ENCODE results near the gene LPCAT3.
"Not testable (repeated sequence)": the region's sequence is repeated elsewhere in the genome, so short reads cannot be mapped to it uniquely, and the experiment has no call there.

Gene LPCAT3

DNA sequence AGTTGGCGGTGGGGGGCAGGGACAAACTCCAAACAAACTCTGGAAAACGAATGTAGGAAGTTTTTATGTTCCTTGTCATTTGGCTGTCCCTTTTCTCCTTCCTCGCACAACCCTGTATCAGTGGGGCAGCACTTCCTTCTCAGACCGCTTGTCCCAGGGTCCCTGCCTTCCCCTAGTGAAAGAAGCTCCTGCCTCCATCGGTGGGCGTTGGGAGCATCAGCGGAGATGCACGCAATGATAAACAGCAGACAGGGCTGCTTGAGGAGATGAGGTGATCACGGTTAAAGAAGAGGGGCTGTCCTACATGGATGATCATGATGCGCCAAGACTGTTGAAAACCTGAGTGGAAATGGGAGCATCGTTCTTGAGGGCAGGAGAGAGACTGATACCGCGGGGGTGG lies 42.9 kb upstream of the LPCAT3 start:
- TF ChIP-seq, protein P1, sequence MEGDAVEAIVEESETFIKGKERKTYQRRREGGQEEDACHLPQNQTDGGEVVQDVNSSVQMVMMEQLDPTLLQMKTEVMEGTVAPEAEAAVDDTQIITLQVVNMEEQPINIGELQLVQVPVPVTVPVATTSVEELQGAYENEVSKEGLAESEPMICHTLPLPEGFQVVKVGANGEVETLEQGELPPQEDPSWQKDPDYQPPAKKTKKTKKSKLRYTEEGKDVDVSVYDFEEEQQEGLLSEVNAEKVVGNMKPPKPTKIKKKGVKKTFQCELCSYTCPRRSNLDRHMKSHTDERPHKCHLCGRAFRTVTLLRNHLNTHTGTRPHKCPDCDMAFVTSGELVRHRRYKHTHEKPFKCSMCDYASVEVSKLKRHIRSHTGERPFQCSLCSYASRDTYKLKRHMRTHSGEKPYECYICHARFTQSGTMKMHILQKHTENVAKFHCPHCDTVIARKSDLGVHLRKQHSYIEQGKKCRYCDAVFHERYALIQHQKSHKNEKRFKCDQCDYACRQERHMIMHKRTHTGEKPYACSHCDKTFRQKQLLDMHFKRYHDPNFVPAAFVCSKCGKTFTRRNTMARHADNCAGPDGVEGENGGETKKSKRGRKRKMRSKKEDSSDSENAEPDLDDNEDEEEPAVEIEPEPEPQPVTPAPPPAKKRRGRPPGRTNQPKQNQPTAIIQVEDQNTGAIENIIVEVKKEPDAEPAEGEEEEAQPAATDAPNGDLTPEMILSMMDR (IDR thresholded peaks at IDR 0.05; ENCODE audit: low read depth, low read length, missing control alignments) = no peak
- DNase-seq (ENCODE audit: extremely low read depth, low read depth) = no peak
- peak overlapping the region; percentile 26 for H3K4me3 ChIP-seq (replicated peaks; ENCODE audit: low read depth, low read length)

DNA sequence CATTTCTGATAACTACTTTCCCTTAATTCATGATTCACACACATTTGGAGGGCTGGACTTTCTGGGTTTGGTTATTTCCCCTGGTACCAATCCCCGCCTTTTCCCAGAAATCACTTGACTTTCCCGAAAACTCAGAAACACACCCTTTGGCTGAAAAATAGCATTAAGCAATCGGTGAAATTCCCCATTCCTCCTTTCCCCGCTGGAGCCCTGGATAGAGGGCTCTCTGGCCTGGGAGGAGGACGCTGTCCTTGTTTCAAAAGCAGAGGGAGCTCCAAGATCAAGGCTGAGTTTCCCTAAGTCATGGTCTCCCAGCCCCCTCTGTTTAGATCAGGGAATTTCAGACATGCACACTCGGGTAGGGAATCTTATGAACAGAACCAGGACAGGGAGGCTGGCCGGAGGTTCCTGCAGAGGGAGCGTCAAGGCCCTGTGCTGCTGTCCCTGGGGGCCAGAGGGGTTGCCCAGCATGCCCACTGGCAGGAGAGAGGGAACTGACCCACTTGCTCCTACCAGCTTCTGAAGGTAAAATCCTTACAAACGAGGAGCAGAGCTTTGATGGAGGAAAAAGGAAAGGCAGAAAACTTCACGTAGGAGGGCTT lies 42.2 kb upstream of the LPCAT3 start, which contains the start of gene C1S:
C1S (plus strand) TSS at position 366 of the 602 bp plus-strand sequence. CDS start 1,195 bp downstream, outside the sequence.
- DNase-seq (ENCODE audit: extremely low read depth, low read depth) = peak; percentile 85
- peak within 1 kb of the TSS; percentile 26 for H3K4me3 ChIP-seq (replicated peaks; ENCODE audit: low read depth, low read length)
- TF ChIP-seq, protein P1 (IDR thresholded peaks at IDR 0.05; ENCODE audit: low read depth, low read length, missing control alignments) = peak; percentile 84

DNA sequence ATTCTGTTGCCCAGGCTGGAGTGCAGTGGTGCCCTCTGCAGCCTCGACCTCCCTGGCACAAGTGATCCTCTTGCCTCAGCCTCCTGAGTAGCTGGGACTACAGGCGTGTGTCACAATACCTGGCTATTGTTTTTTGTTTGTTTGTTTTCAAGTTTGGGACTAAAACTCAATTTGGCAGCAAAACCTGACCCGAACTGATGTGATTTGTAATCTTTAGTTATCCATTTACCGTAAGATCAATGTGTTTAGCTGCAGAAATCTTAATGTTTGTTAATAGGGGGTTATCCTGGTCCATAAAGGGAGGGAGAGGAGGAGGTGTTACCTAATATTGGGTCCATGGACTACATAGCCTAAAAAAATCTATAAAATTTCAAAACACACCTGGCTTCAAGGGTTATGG lies 41.5 kb upstream of the LPCAT3 start:
- DNase-seq (ENCODE audit: extremely low read depth, low read depth) = no peak
- no peak overlapping the region for H3K4me3 ChIP-seq (replicated peaks; ENCODE audit: low read depth, low read length)
- TF ChIP-seq, protein P1 (IDR thresholded peaks at IDR 0.05; ENCODE audit: low read depth, low read length, missing control alignments) = no peak

DNA sequence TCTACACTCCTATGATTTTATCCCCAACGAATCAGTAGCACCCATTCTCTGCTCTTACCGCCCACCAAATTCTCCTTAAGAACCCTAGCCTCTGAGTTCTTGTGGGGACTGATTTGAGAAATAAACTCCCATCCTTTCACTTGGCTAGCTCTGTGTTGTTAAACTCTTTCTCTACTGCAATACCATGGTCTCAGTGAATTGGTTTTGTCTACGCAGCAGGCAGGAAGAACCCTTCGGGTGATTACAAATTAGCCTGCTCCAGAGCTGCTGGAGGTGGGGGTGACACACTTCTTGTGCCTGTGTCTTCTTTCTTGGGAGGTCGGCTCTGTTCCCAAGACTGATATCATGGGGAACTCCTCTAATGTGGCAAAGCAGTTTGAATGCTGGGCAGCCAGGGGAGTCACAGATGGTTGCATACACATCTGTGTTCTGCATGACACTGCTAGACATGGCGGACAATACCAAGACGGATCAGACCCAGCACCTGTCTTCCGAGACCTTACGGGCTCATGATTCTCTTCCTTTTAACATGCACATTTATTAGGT lies 40.6 kb upstream of the LPCAT3 start:
- DNase-seq (ENCODE audit: extremely low read depth, low read depth) = no peak
- no peak overlapping the region for H3K4me3 ChIP-seq (replicated peaks; ENCODE audit: low read depth, low read length)
- TF ChIP-seq, protein P1 (IDR thresholded peaks at IDR 0.05; ENCODE audit: low read depth, low read length, missing control alignments) = no peak

DNA sequence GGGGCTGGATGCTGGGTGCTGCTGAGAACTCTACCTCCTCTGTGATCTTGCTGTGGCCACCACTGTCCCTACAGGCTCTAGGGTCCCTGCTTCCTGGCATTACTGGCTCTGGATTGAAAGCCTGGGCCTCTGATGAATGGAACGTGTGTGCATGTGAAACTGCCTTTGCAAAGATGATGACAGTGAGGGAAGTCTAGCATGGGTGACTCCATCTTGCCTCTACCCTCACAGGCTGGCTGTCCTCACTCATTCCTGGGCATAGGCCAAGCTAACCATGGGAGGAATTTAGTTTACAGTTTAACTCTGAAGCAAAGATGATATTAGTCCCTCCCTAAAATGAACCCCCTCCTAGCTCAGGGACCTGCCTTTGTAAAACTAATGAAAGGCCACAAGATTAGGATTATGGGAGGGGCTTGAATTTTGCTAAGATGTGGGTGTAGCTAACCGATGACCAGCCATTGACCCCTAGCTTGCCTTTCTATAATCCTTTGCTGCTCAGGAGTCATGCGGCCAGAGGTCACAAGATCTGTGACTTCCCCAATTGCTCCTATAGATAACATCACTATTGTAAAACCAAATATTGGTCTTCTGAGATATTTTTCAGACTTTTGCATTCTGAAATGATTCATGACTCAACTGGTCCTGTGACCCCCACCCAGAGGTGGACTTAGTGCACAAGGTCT lies 40.0 kb upstream of the LPCAT3 start:
- DNase-seq (ENCODE audit: extremely low read depth, low read depth) = no peak
- TF ChIP-seq, protein P1 (IDR thresholded peaks at IDR 0.05; ENCODE audit: low read depth, low read length, missing control alignments) = no peak
- no peak overlapping the region for H3K4me3 ChIP-seq (replicated peaks; ENCODE audit: low read depth, low read length)

DNA sequence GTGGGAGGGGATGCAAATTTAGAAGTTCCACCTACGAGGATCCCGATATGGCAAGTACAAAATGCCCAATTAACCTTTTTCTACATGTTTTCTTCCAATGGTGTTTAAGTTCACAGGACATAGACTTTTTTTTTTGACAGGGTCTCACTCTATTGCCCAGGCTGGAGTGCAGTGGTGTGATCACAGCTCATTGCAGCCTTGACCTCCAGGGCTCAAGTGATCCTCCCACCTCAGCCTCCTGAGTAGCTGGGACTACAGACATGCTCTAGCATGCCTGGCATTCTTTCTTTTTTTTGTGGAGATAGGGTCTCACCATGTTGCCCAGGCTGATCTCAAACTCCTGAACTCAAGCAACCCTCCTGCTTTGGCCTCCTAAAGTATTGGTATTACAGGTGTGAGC lies 37.5 kb upstream of the LPCAT3 start:
- not testable (repeated sequence) for H3K4me3 ChIP-seq (replicated peaks; ENCODE audit: low read depth, low read length); DNase-seq (ENCODE audit: extremely low read depth, low read depth)

DNA sequence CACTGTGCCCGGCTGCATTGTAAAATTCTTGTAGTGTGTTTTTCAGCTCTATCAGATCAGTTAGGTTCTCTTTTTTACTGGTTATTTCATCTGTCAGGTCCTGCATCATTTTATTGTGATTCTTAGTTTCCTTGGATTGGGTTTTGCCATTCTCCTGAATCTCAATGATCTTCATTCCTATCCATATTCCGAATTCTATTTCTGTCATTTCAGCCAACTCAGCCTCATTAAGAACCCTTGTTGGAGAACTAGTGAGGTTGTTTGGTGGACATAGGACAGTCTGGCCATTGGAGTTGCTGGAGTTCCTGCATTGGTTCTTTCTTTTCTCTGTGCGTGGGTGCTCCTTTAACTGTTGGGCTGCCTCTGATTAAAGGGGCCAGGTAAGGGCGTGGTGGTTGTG lies 36.6 kb upstream of the LPCAT3 start:
- no peak for DNase-seq (ENCODE audit: extremely low read depth, low read depth)
- H3K4me3 ChIP-seq (replicated peaks; ENCODE audit: low read depth, low read length) = no peak overlapping the region
- TF ChIP-seq, protein P1 (IDR thresholded peaks at IDR 0.05; ENCODE audit: low read depth, low read length, missing control alignments) = no peak

DNA sequence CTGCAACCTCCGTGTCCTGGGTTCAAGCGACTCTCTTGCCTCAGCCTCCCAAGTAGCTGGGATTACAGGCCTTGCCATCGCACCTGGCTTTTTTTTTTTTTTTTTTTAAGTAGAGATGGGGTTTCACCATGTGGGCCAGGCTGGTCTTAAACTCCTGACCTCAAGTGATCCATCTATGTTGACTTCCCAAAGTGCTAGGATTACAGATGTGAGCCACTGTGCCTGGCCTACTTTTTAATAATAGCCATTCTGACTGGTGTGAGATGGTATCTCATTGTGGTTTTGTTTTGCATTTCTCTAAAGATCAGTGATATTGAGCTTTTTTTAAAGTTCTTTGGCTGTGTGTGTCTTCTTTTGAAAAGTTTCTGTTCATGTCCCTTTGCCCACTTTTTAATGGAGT lies 31.7 kb upstream of the LPCAT3 start:
- not testable (repeated sequence) for DNase-seq (ENCODE audit: extremely low read depth, low read depth); H3K4me3 ChIP-seq (replicated peaks; ENCODE audit: low read depth, low read length)

DNA sequence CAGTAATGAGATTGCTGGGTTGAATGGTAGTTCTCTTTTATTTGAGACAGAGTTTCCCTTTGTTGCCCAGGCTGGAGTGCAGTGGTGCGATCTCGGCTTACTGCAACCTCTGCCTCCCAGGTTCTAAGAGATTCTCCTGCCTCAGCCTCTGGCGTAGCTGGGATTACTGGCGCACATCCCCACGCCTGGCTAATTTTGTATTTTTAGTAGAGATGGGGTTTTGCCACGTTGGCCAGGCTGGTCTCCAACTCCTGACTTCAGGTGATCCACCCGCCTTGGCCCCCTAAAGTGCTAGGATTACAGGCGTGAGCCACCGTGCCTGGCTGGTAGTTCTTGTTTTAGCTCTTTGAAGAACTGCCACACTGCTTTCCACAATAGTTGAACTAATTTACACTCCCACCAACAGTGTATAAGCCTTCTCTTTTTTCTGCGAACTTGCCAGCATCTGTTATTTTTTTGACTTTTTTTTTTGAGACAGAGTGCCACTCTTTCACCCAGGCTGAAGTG lies 31.2 kb upstream of the LPCAT3 start:
- not testable (repeated sequence) for H3K4me3 ChIP-seq (replicated peaks; ENCODE audit: low read depth, low read length); DNase-seq (ENCODE audit: extremely low read depth, low read depth)

Measured in HFF-Myc (cell line).